Keratinocyte (primary cell): Measurements from ENCODE around the gene IQSEC3. TPM values are rescaled to one million over a fixed set of nuclear protein-coding genes. Genes with fewer than 3 reads are reported as not detected.

Experiments
- DNase-seq: peaks from one replicate; pipeline ENCODE4 v3.0.0-alpha.2; 2011; ENCODE audit warnings: low read depth, missing footprints, low spot score
- FAIRE-seq: peaks from 2 replicates; lab custom pipeline; 2011; peaks lifted over from hg19 to GRCh38; lab: Jason Lieb, UNC
- H2AFZ ChIP-seq: 2 replicates; pipeline ENCODE4 v1.6.0; 2012; ENCODE audit warnings: low read length, control low read depth, inconsistent platforms; ENCODE audit not compliant: control insufficient read depth
- H3K27ac ChIP-seq: 2 replicates; pipeline ENCODE4 v1.5.1; 2011; ENCODE audit warnings: low read length; ENCODE audit not compliant: control insufficient read depth, insufficient read depth
- H3K27me3 ChIP-seq: 3 replicates; pipeline ENCODE4 v1.6.0; 2011; ENCODE audit warnings: low read length; ENCODE audit not compliant: control insufficient read depth, insufficient read depth; ENCODE audit errors: extremely low read depth
- H3K36me3 ChIP-seq, 2 experiments: 2 replicates in 1 of 2; 3 replicates in 1 of 2; pipeline ENCODE4 v1.5.1; 2011; ENCODE audit warnings: low read length in 2 of 2, mild to moderate bottlenecking in 1 of 2; ENCODE audit not compliant: control insufficient read depth in 2 of 2, insufficient read depth in 2 of 2; ENCODE audit errors: extremely low read depth in 1 of 2
- H3K4me1 ChIP-seq: 3 replicates; pipeline ENCODE4 v1.5.1; 2011; ENCODE audit warnings: low read length; ENCODE audit not compliant: control insufficient read depth, insufficient read depth; ENCODE audit errors: extremely low read depth
- H3K4me2 ChIP-seq: 3 replicates; pipeline ENCODE4 v1.6.0; 2011; ENCODE audit warnings: low read depth, low read length; ENCODE audit not compliant: control insufficient read depth, insufficient read depth; ENCODE audit errors: extremely low read depth
- H3K4me3 ChIP-seq, 3 experiments: fragments of 200-600 bp in 1 of 3; sonication (generic) in 1 of 3; 2 replicates in 2 of 3; 3 replicates in 1 of 3; pipeline ENCODE4 v1.5.1; 2011 to 2016; ENCODE audit warnings: low read length in 3 of 3, mild to moderate bottlenecking in 3 of 3, control low read depth in 2 of 3, inconsistent platforms in 1 of 3, low read depth in 1 of 3, mixed read lengths in 1 of 3, mixed run types in 1 of 3, moderate library complexity in 1 of 3; ENCODE audit not compliant: control insufficient read depth in 2 of 3, insufficient read depth in 2 of 3; ENCODE audit errors: extremely low read depth in 1 of 3
- H3K79me2 ChIP-seq: 2 replicates; pipeline ENCODE4 v1.6.0; 2012; ENCODE audit warnings: low read length; ENCODE audit not compliant: control insufficient read depth, insufficient read depth
- H3K9ac ChIP-seq: 3 replicates; pipeline ENCODE4 v1.6.0; 2011; ENCODE audit warnings: low read length; ENCODE audit not compliant: control insufficient read depth, insufficient read depth; ENCODE audit errors: extremely low read depth
- H3K9me1 ChIP-seq: 3 replicates; pipeline ENCODE4 v1.6.0; 2011; ENCODE audit warnings: low read length; ENCODE audit not compliant: control insufficient read depth, insufficient read depth; ENCODE audit errors: extremely low read depth
- H3K9me3 ChIP-seq: 2 replicates; pipeline ENCODE4 v1.5.1; 2012; ENCODE audit warnings: low read depth, low read length; ENCODE audit not compliant: control insufficient read depth
- H4K20me1 ChIP-seq: 3 replicates; pipeline ENCODE4 v1.6.0; 2011; ENCODE audit warnings: low read length; ENCODE audit not compliant: control insufficient read depth, insufficient read depth; ENCODE audit errors: extremely low read depth
- CTCF ChIP-seq, 3 experiments: IDR thresholded peaks in 1 of 3; conservative IDR thresholded peaks in 1 of 3; optimal IDR thresholded peaks in 1 of 3; 2 replicates in 2 of 3; 3 replicates in 1 of 3; pipeline versions ENCODE3 to v1.5.1; 2011; ENCODE audit warnings: low read length in 3 of 3, mild to moderate bottlenecking in 3 of 3, moderate library complexity in 2 of 3, control low read depth in 1 of 3, inconsistent platforms in 1 of 3; ENCODE audit not compliant: insufficient read depth in 2 of 3; ENCODE audit errors: extremely low read depth in 1 of 3
- EZH2 ChIP-seq: IDR thresholded peaks from one replicate; pipeline ENCODE4 v1.6.1; 2012; ENCODE audit warnings: inconsistent platforms, mild to moderate bottlenecking, low read length, moderate library complexity
- dilution Hi-C: fragments of 300-500 bp; cut with MboI; formaldehyde crosslinking; loops from one replicate; pipeline ENCODE4 v1.7.0; 2020; ENCODE audit warnings: low sequenced_read_pairs; ENCODE audit not compliant: extremely low pct_ligation_motif_present
- polyA plus RNA-seq, 5 experiments: library from polyadenylated mRNA; depleted of rRNA in 3 of 5; stranded (reverse) in 3 of 5; stranded (forward) in 1 of 5; unstranded in 1 of 5; fragments of >200 nt; gene quantifications; 1 replicate in 1 of 5; 2 replicates in 3 of 5; 3 replicates in 1 of 5; pipeline versions ENCODE4 v1.2.1 to v1.2.3, GENCODE V29; 2011 to 2012; ENCODE audit warnings: missing spikeins in 2 of 5, low read depth in 1 of 5, low replicate concordance in 1 of 5

Gene IQSEC3
- polyA plus RNA-seq, 1 donor (not counting 4 experiments of a cell fraction or from before 2014, with no cell fraction given): not detected

- Histone ChIP-seq H3K4me2 (no peak overlapping the region), H3K27me3 (peaks cover 3% of the 10 kb centered on the region), H2AFZ (no peak overlapping the region), H3K4me1 (no peaks in the 10 kb centered on the region), H3K79me2 (no peaks in the 10 kb centered on the region), H3K9me3 (no peaks in the 10 kb centered on the region), H3K9me1 (no peaks in the 10 kb centered on the region), H4K20me1 (no peaks in the 10 kb centered on the region), H3K9ac (no peak overlapping the region), H3K27ac (no peak overlapping the region), H3K36me3 (no peaks in the 10 kb centered on the region), H3K4me3 (no peak overlapping the region)
- FAIRE-seq (no peak), DNase-seq (no peak)
- dilution Hi-C loops: no loop called here
- TF ChIP-seq CTCF (optimal IDR thresholded peaks at IDR 0.05 in 1 of 3, IDR thresholded peaks at IDR 0.05 in 1 of 3, conservative IDR thresholded peaks at IDR 0.05 in 1 of 3; ENCODE audit: extremely low read depth in 1 of 3, insufficient read depth in 2 of 3, low read length in 3 of 3) (no peak), EZH2 (no peak)
Observed at GRCh38 chr12:91213-91612, 24.6 kb downstream of the IQSEC3 start.

GRCh38 chr12:93266-94005 is 26.9 kb downstream of the IQSEC3 start:
- Histone ChIP-seq H3K79me2 (no peaks in the 10 kb centered on the region), H3K4me1 (no peaks in the 10 kb centered on the region), H3K27me3 (peaks cover 10% of the 10 kb centered on the region), H3K4me3 (no peak overlapping the region), H3K36me3 (no peaks in the 10 kb centered on the region), H2AFZ (no peak overlapping the region), H3K27ac (no peak overlapping the region), H3K9me1 (no peaks in the 10 kb centered on the region), H3K4me2 (no peak overlapping the region), H3K9ac (no peak overlapping the region), H4K20me1 (no peaks in the 10 kb centered on the region), H3K9me3 (no peaks in the 10 kb centered on the region)
- FAIRE-seq (no peak), DNase-seq (no peak)
- no peak for TF ChIP-seq EZH2
- dilution Hi-C loops: no loop called here
